Activated T-cell treated with anti-CD3 and anti-CD28 coated beads, Interleukin-2, amount 50 U/mL, for 4 hours (primary cell): ENCODE measurements around the gene PTPRU. TPM values are rescaled to one million over a fixed set of nuclear protein-coding genes. Genes with fewer than 3 reads are reported as not detected.

Source experiments
- ATAC-seq, 2 donors: fragments of 200-7000 bp; cut with Tn5 transposase; one replicate each; pipeline ENCODE4 v1.10.0; 2021
- DNase-seq: peaks from one replicate; pipeline ENCODE4 v3.0.0-alpha.2; 2020
- H3K27me3 Mint-ChIP-seq: one replicate; pipeline ENCODE4 v1.8.0; 2021; ENCODE audit warnings: low read depth, mixed read lengths
- H3K36me3 Mint-ChIP-seq: one replicate; pipeline ENCODE4 v1.8.0; 2022; ENCODE audit warnings: mixed read lengths; ENCODE audit not compliant: insufficient read depth
- H3K4me1 Mint-ChIP-seq: one replicate; pipeline ENCODE4 v1.8.0; 2021; ENCODE audit warnings: low read depth, mixed read lengths
- H3K4me3 Mint-ChIP-seq: one replicate; pipeline ENCODE4 v1.8.0; 2021; ENCODE audit warnings: mild to moderate bottlenecking, moderate library complexity, mixed read lengths
- H3K9me3 Mint-ChIP-seq: one replicate; pipeline ENCODE4 v1.8.0; 2021; ENCODE audit warnings: mixed read lengths
- total RNA-seq, 3 donors: library from RNA; stranded (reverse); gene quantifications; one replicate each; pipeline ENCODE4 v1.2.1, GENCODE V29; 2021

PTPRU gene
- total RNA-seq, 3 donors from 2014 or later: 0.19 to 0.78 (median 0.32) TPM

- DNase-seq (no peak), ATAC-seq (no peak)
- H3K9me3 Mint-ChIP-seq: no peaks in the 10 kb centered on the region
- H3K4me3 Mint-ChIP-seq: no peak overlapping the region
- H3K4me1 Mint-ChIP-seq: no peaks in the 10 kb centered on the region
- no peaks in the 10 kb centered on the region for H3K27me3 Mint-ChIP-seq
- no peaks in the 10 kb centered on the region for H3K36me3 Mint-ChIP-seq
These were observed 87.3 kb downstream of the PTPRU start for GRCh38 chr1:29323636-29324035.

GRCh38 chr1:29324202-29324601, 87.9 kb downstream of the PTPRU start:
- Mint-ChIP-seq H3K36me3 (no peaks in the 10 kb centered on the region), H3K4me3 (no peak overlapping the region), H3K4me1 (no peaks in the 10 kb centered on the region), H3K27me3 (no peaks in the 10 kb centered on the region), H3K9me3 (no peaks in the 10 kb centered on the region)
- no peak for DNase-seq
- no peak for ATAC-seq

- H3K36me3 Mint-ChIP-seq: no peaks in the 10 kb centered on the region
- no peaks in the 10 kb centered on the region for H3K4me1 Mint-ChIP-seq
- no peak overlapping the region for H3K4me3 Mint-ChIP-seq
- no peak for ATAC-seq
- H3K27me3 Mint-ChIP-seq: peaks cover 1% of the 10 kb centered on the region
- H3K9me3 Mint-ChIP-seq: no peaks in the 10 kb centered on the region
- no peak for DNase-seq
These were observed 88.5 kb downstream of the PTPRU start for GRCh38 chr1:29324771-29325351.

GRCh38 chr1:29325675-29326074, 89.4 kb downstream of the PTPRU start:
- no peak overlapping the region for H3K4me3 Mint-ChIP-seq
- peaks cover 5% of the 10 kb centered on the region for H3K27me3 Mint-ChIP-seq
- H3K4me1 Mint-ChIP-seq: no peaks in the 10 kb centered on the region
- no peaks in the 10 kb centered on the region for H3K9me3 Mint-ChIP-seq
- DNase-seq (no peak), ATAC-seq (no peak)
- H3K36me3 Mint-ChIP-seq: no peaks in the 10 kb centered on the region

- Mint-ChIP-seq H3K9me3 (no peaks in the 10 kb centered on the region), H3K4me3 (no peak overlapping the region), H3K36me3 (no peaks in the 10 kb centered on the region), H3K4me1 (no peaks in the 10 kb centered on the region), H3K27me3 (peaks cover 5% of the 10 kb centered on the region)
- DNase-seq (no peak), ATAC-seq (no peak)
These were observed 89.8 kb downstream of the PTPRU start for GRCh38 chr1:29326123-29326522.

GRCh38 chr1:29327223-29327935, 91.1 kb downstream of the PTPRU start:
- Mint-ChIP-seq H3K4me3 (no peak overlapping the region), H3K27me3 (peaks cover 9% of the 10 kb centered on the region), H3K36me3 (no peaks in the 10 kb centered on the region), H3K4me1 (no peaks in the 10 kb centered on the region), H3K9me3 (no peaks in the 10 kb centered on the region)
- ATAC-seq: no peak
- no peak for DNase-seq

- H3K36me3 Mint-ChIP-seq: no peaks in the 10 kb centered on the region
- H3K4me1 Mint-ChIP-seq: no peaks in the 10 kb centered on the region
- DNase-seq: no peak
- H3K4me3 Mint-ChIP-seq: no peak overlapping the region
- H3K9me3 Mint-ChIP-seq: no peaks in the 10 kb centered on the region
- peaks cover 16% of the 10 kb centered on the region for H3K27me3 Mint-ChIP-seq
- no peak for ATAC-seq
These were observed 92.9 kb downstream of the PTPRU start for GRCh38 chr1:29329022-29329775.

DNA sequence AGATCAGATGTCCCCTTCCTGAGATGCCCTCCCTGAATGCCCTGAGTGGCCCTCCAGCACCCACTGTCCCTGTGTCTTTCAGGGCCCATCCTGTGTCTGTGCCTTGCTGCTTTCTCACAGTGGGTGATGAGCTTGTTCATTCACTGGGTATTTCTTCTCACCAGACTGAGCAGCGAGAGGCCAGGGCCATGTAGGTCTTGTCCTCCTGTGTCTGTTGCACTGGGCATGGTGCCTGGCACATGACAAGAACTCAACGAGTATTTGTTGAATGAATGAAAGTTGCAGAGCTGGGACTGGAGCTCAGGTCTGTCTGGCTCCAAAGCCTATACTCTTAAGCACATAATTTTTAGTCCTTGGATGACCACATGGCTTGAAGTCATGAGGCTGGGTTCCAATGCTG, 93.8 kb downstream of the PTPRU start:
- no peak for ATAC-seq
- H3K4me1 Mint-ChIP-seq: no peaks in the 10 kb centered on the region
- peaks cover 16% of the 10 kb centered on the region for H3K27me3 Mint-ChIP-seq
- DNase-seq: no peak
- H3K9me3 Mint-ChIP-seq: no peaks in the 10 kb centered on the region
- no peaks in the 10 kb centered on the region for H3K36me3 Mint-ChIP-seq
- no peak overlapping the region for H3K4me3 Mint-ChIP-seq

GRCh38 chr1:29330856-29331255, 94.5 kb downstream of the PTPRU start:
- Mint-ChIP-seq H3K36me3 (no peaks in the 10 kb centered on the region), H3K4me3 (no peak overlapping the region), H3K9me3 (no peaks in the 10 kb centered on the region), H3K27me3 (peaks cover 16% of the 10 kb centered on the region), H3K4me1 (no peaks in the 10 kb centered on the region)
- DNase-seq: no peak
- ATAC-seq: no peak

DNA sequence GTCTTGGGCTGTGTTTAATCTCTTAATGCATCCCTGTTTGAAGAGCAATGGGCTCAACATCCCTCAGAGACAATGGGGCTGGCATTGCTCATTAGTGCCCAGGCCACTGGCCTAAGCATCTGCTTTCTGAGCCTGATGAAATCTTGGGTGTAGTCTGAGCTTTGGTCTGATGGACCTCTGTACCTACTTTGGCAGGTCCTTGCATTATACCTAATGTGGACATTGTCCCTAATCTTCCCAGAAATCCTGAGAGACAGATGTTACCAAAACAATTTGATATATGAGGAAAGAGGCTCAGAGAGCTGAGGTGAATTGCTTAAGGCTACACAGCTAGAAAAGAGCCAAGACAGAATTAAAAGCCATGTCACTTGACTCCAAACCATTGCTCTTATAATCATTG, 95.0 kb downstream of the PTPRU start:
- H3K27me3 Mint-ChIP-seq: peaks cover 16% of the 10 kb centered on the region
- H3K4me3 Mint-ChIP-seq: no peak overlapping the region
- DNase-seq (no peak), ATAC-seq (no peak)
- no peaks in the 10 kb centered on the region for H3K36me3 Mint-ChIP-seq
- H3K4me1 Mint-ChIP-seq: no peaks in the 10 kb centered on the region
- no peaks in the 10 kb centered on the region for H3K9me3 Mint-ChIP-seq

- no peak for DNase-seq
- no peak for ATAC-seq
- no peaks in the 10 kb centered on the region for H3K36me3 Mint-ChIP-seq
- no peaks in the 10 kb centered on the region for H3K4me1 Mint-ChIP-seq
- H3K27me3 Mint-ChIP-seq: peaks cover 19% of the 10 kb centered on the region
- no peak overlapping the region for H3K4me3 Mint-ChIP-seq
- H3K9me3 Mint-ChIP-seq: no peaks in the 10 kb centered on the region
These were observed 95.4 kb downstream of the PTPRU start for GRCh38 chr1:29331729-29332128.

DNA sequence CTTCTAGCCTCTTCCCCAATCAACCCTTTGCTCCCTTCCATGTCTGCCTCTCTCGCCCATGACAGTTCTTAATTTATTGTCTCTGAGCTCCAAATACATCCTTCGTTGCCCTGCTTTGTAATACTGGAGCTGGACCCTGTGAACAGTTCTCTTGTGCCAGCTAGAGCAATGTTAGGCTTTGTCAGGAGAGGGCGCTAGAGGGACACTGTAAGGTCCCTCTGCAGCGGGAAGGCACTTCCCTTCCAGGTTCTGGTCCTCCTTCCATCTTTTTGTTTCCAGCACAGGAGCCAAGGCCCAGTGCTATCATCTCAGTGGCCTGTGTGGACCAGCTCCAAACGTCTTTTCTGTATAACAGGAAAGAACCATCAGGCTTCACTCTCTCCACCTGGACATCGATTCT, 95.9 kb downstream of the PTPRU start:
- DNase-seq: no peak
- H3K27me3 Mint-ChIP-seq: peaks cover 21% of the 10 kb centered on the region
- no peaks in the 10 kb centered on the region for H3K9me3 Mint-ChIP-seq
- no peak for ATAC-seq
- H3K36me3 Mint-ChIP-seq: no peaks in the 10 kb centered on the region
- H3K4me1 Mint-ChIP-seq: no peaks in the 10 kb centered on the region
- no peak overlapping the region for H3K4me3 Mint-ChIP-seq

DNA sequence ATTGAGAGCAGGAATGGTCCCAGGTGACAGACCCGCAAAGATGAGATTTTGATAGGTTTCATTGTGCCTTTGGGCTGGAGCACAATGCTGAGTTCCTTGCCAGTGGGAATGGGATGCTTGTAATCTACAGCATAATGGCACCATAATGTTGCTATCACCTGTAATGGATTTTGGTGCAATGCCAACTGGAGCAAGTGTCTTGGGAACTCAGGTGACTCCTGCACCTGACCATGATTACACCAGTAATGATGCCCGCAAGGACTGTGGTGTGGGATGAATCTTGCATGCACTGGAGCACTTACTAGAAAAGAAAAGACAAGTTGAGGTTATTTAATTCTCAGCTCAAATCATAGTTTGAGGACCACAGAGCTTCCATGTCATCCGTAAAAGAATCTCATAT, 96.7 kb downstream of the PTPRU start:
- H3K9me3 Mint-ChIP-seq: no peaks in the 10 kb centered on the region
- no peaks in the 10 kb centered on the region for H3K36me3 Mint-ChIP-seq
- peaks cover 25% of the 10 kb centered on the region for H3K27me3 Mint-ChIP-seq
- ATAC-seq: no peak
- no peak overlapping the region for H3K4me3 Mint-ChIP-seq
- no peaks in the 10 kb centered on the region for H3K4me1 Mint-ChIP-seq
- DNase-seq: no peak

GRCh38 chr1:29335573-29335972, 99.3 kb downstream of the PTPRU start:
- H3K4me3 Mint-ChIP-seq: no peak overlapping the region
- H3K9me3 Mint-ChIP-seq: no peaks in the 10 kb centered on the region
- no peaks in the 10 kb centered on the region for H3K4me1 Mint-ChIP-seq
- peaks cover 23% of the 10 kb centered on the region for H3K27me3 Mint-ChIP-seq
- ATAC-seq: no peak
- no peaks in the 10 kb centered on the region for H3K36me3 Mint-ChIP-seq
- no peak for DNase-seq
